Measurements from ENCODE around the gene FPGS.

The FPGS gene

DNA sequence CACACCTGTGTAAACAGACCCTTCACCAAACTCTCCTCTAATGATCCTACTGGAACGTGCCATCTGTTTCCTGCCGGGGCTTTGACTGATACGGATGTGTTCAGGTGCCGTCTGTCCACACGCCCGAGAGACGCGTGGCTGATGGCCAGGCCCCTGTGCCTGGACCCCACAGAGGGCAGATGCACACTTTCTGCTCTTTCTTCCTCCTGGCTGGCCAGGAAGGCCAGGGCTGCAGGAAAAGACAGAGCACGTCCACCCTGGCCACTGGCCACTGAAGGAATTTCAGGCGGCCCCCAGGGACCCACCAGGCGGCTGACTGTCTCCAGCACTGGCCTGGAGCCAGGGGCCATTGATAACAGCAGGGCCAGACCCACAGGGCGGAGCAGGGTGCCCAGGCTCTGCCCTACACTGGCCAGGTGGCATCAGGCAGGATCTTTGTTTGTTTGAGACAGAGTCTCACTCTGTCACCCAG lies 55.4 kb downstream of the FPGS start:
- peaks cover 4% of the 10 kb centered on the region for H3K36me3 Mint-ChIP-seq (ENCODE audit: insufficient read depth)
- no peak overlapping the region for H3K27ac Mint-ChIP-seq (ENCODE audit: low read depth)
- H3K4me1 Mint-ChIP-seq, result peaks cover 37% of the 10 kb centered on the region
- ATAC-seq (replicated peaks; ENCODE audit: extremely low read depth, poor library complexity, severe bottlenecking), result no peak
- no peak for DNase-seq (ENCODE audit: low spot score in 2 of 2)
- no peaks in the 10 kb centered on the region for H3K27me3 Mint-ChIP-seq
- no peaks in the 10 kb centered on the region for H3K9me3 Mint-ChIP-seq
- no peak overlapping the region for H3K4me3 Mint-ChIP-seq

DNA sequence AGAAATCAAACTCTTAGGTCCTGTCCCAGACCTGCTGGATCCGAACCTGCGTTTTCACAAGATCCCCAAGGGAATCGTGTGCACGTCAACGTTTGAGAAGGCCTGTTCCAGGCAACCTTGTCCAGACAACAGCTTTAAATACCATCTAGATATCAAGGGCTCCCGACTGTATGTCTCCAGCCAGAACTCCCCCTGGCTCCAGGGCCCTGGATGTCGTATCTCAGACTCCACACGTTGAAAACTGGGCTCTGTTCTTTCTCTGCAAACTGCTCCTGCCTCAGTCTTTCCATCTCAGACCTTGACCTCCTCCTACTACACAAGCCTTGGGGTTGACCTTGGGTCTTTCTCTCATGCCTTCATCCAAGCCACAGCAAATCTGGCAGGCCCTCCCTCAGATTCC lies 57.6 kb downstream of the FPGS start:
- Mint-ChIP-seq H3K9me3 (no peaks in the 10 kb centered on the region), H3K4me1 (peaks cover 35% of the 10 kb centered on the region), H3K36me3 (ENCODE audit: insufficient read depth) (peaks cover 2% of the 10 kb centered on the region), H3K4me3 (no peak overlapping the region), H3K27me3 (no peaks in the 10 kb centered on the region), H3K27ac (ENCODE audit: low read depth) (no peak overlapping the region)
- ATAC-seq (replicated peaks; ENCODE audit: extremely low read depth, poor library complexity, severe bottlenecking) (no peak), DNase-seq (ENCODE audit: low spot score in 2 of 2) (no peak)

DNA sequence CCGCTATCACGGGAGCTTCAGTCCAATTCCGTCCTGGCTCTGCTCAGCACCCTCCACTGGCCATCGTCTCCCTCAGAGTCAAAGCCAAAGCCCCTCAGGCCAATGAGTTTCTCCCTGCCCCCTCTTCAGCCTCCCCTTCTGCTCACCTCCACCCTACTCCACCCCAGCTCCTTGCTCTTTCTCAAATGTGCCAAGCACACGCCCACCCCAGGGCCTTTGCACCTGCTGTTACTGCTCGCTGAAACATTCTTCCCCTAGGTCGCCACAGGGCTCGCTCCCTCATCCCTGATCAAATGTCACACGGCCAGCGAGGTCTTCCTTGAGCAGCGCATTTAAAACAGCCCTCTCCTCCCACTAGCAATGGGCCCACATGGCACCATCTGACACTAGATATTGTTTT lies 58.1 kb downstream of the FPGS start:
- Mint-ChIP-seq H3K27ac (ENCODE audit: low read depth) (peak overlapping the region; percentile 87), H3K4me3 (no peak overlapping the region)

DNA sequence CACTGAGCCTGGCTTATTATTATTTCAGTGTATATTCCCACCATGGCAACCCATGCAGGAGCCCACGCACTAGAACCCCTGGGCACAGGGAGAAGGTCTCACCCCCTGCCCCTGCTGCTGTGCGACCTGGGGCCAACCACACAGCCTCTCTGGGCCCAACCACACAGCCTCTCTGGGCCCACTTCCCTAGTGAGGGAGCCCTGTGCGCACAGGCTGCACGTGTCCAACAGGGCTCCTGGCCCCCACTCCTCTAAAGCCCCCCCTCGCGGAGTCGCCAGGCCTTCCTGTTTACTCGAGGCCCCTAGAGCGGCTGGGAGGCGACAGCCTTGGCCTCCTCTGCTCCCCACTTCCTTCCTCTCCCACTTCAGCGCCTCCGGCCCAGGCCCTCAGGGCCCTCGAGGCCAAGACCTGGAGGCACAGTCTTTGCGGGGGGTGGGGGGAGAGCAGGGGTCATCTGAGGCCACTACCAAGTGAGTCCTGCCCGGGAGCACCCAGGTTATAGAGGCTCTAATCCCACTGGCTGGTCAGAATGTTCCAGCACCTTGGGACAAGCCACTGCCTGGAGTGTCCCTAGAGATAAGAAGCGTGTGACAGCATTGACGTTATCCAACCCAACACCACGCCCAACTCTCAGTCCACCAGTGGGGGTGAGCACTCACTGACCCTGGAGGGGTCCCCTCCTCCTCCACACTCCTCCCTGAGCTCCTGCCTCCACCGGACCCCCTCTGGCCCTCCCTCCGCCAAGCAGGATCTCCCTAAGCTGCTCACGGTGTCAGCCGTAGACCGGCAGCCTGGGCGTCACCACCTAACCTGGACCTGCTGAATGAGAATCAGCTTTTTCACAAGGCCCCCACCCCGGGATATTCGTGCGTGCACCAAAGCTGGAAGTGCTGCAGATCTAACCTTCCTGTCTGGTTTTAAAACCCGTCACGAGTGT lies 59.7 kb downstream of the FPGS start:
- no peaks in the 10 kb centered on the region for H3K36me3 Mint-ChIP-seq (ENCODE audit: insufficient read depth)
- ATAC-seq (replicated peaks; ENCODE audit: extremely low read depth, poor library complexity, severe bottlenecking) (peak; percentile 78), DNase-seq (ENCODE audit: low spot score in 2 of 2) (peak; percentile 33 to 61)
- H3K4me3 Mint-ChIP-seq, result peak overlapping the region; percentile 42
- no peaks in the 10 kb centered on the region for H3K27me3 Mint-ChIP-seq
- peaks cover 33% of the 10 kb centered on the region for H3K4me1 Mint-ChIP-seq
- no peaks in the 10 kb centered on the region for H3K9me3 Mint-ChIP-seq
- H3K27ac Mint-ChIP-seq (ENCODE audit: low read depth), result peak overlapping the region; percentile 87

More for the DNA sequence above, 58.1 kb downstream of the FPGS start:
- Mint-ChIP-seq H3K36me3 (ENCODE audit: insufficient read depth) (no peaks in the 10 kb centered on the region), H3K9me3 (no peaks in the 10 kb centered on the region), H3K4me1 (peaks cover 36% of the 10 kb centered on the region), H3K27me3 (no peaks in the 10 kb centered on the region)
- DNase-seq (ENCODE audit: low spot score in 2 of 2) (no peak), ATAC-seq (replicated peaks; ENCODE audit: extremely low read depth, poor library complexity, severe bottlenecking) (no peak)

DNA sequence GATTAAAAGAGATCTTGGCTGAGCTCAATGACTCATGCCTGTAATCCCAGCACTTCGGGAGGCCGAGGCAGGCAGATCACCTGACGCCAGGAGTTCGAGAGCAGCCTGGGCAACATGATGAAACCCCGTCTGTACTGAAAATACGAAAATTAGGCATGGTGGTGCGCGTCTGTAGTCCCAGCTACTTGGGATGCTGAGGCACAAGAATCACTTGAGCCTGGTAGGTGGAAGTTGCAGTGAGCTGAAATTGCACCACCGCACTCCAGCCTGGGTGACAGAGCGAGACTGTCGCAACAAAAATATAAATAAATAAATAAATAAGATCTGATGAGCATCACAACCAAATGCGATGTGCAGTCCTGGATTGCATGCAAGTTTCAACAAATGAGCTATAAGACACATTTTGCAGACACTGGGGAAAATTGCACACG lies 60.5 kb downstream of the FPGS start:
- H3K4me3 Mint-ChIP-seq, result no peak overlapping the region
- DNase-seq (ENCODE audit: low spot score in 2 of 2) (no peak), ATAC-seq (replicated peaks; ENCODE audit: extremely low read depth, poor library complexity, severe bottlenecking) (no peak)
- no peaks in the 10 kb centered on the region for H3K27me3 Mint-ChIP-seq
- H3K27ac Mint-ChIP-seq (ENCODE audit: low read depth), result peak overlapping the region; percentile 87
- peaks cover 33% of the 10 kb centered on the region for H3K4me1 Mint-ChIP-seq
- H3K36me3 Mint-ChIP-seq (ENCODE audit: insufficient read depth), result peaks cover 2% of the 10 kb centered on the region
- no peaks in the 10 kb centered on the region for H3K9me3 Mint-ChIP-seq
